A549 (cell line): Measurements from ENCODE around the gene TAF8. TPM values are rescaled to one million over a fixed set of nuclear protein-coding genes. Genes with fewer than 3 reads are reported as not detected.
A peak's percentile ranks its signal among the peaks of the same experiment; 100 is the strongest.

Experiments
- ATAC-seq, 2 experiments: fragments of 200-7000 bp in 1 of 2; fragments of >200 bp in 1 of 2; cut with Nextera tagmentation in 1 of 2; cut with Tn5 transposase in 1 of 2; 3 replicates each; pipeline versions ENCODE4 v1.8.0 to v1.9.1; 2018 to 2020; ENCODE audit warnings: mild to moderate bottlenecking in 1 of 2, moderate library complexity in 1 of 2
- CTCF ChIA-PET: fragments of 300-600 bp; sonication (Branson Sonifier 250); formaldehyde crosslinking; extraction: SDS; loops from one replicate; lab custom pipeline; 2021; ENCODE audit warnings: antibody characterized with exemption, inconsistent platforms; lab: Yijun Ruan, JAX
- POLR2A ChIA-PET: fragments of 350-600 bp; formaldehyde crosslinking; extraction: SDS; loops from one replicate; lab custom pipeline; 2021; ENCODE audit warnings: antibody characterized with exemption, inconsistent platforms; lab: Yijun Ruan, JAX
- DNase-seq, 2 experiments: peaks; one replicate each; pipeline versions ENCODE4 v3.0.0 to v3.0.0-alpha.2; 2011 to 2016; ENCODE audit warnings: low read depth in 1 of 2, low spot score in 1 of 2
- FAIRE-seq: peaks from 2 replicates; lab custom pipeline; 2011; peaks lifted over from hg19 to GRCh38; lab: Jason Lieb, UNC
- H3K27ac ChIP-seq, 2 experiments: fragments of >200 bp; sonication (Bioruptor Twin); formaldehyde crosslinking; 3 replicates each; pipeline ENCODE4 v1.5.1; 2016 to 2017
- H3K4me1 ChIP-seq: fragments of >200 bp; sonication (Bioruptor Twin); formaldehyde crosslinking; 3 replicates; pipeline ENCODE4 v1.6.1; 2016
- H3K4me2 ChIP-seq: fragments of >200 bp; sonication (Bioruptor Twin); formaldehyde crosslinking; 3 replicates; pipeline ENCODE4 v1.6.1; 2016
- H3K4me3 ChIP-seq: fragments of >200 bp; sonication (Bioruptor Twin); formaldehyde crosslinking; 3 replicates; pipeline ENCODE4 v1.5.1; 2016
- H3K9me3 ChIP-seq: fragments of >200 bp; sonication (Bioruptor Twin); formaldehyde crosslinking; 3 replicates; pipeline ENCODE4 v1.6.1; 2016
- CBX2 ChIP-seq: fragments of 200-600 bp; sonication (generic); IDR thresholded peaks from 2 replicates; pipeline ENCODE4 v1.6.1; 2016; ENCODE audit warnings: low read depth, mild to moderate bottlenecking, borderline replicate concordance
- CBX8 ChIP-seq: fragments of 200-600 bp; sonication (generic); IDR thresholded peaks from 2 replicates; pipeline ENCODE4 v1.6.1; 2016
- CHD4 ChIP-seq: fragments of 200-600 bp; sonication (generic); IDR thresholded peaks from 2 replicates; pipeline ENCODE4 v1.6.1; 2016; ENCODE audit warnings: antibody characterized with exemption, mild to moderate bottlenecking, borderline replicate concordance
- EHF ChIP-seq: fragments of 250-450 bp; sonication (Bioruptor Pico); IDR thresholded peaks from 2 replicates; pipeline ENCODE4 v1.5.0; 2020; ENCODE audit warnings: mild to moderate bottlenecking
- EHMT2 ChIP-seq: fragments of 200-600 bp; sonication (generic); IDR thresholded peaks from 2 replicates; pipeline ENCODE4 v1.6.1; 2016; ENCODE audit warnings: antibody characterized with exemption, low read depth, mild to moderate bottlenecking, moderate library complexity
- ELK1 ChIP-seq: fragments of 150-350 bp; IDR thresholded peaks from 2 replicates; pipeline ENCODE4 v1.6.1; 2014; ENCODE audit warnings: low read depth, mild to moderate bottlenecking, low read length
- FOSL2 ChIP-seq, 2 experiments: fragments of 450-650 bp in 1 of 2; fragments of >200 bp in 1 of 2; sonication (Bioruptor Twin) in 1 of 2; formaldehyde crosslinking; IDR thresholded peaks; 2 replicates each; pipeline versions ENCODE4 v1.5.0 to v1.6.1; 2016 to 2020; ENCODE audit warnings: mild to moderate bottlenecking in 1 of 2, moderate library complexity in 1 of 2
- GATA3 ChIP-seq: IDR thresholded peaks from 2 replicates; pipeline ENCODE4 v1.6.1; 2012; ENCODE audit warnings: borderline replicate concordance
- HES2 ChIP-seq: fragments of >200 bp; sonication (Bioruptor Twin); formaldehyde crosslinking; IDR thresholded peaks from 2 replicates; pipeline ENCODE4 v1.6.1; 2016
- HEYL ChIP-seq: fragments of 250-450 bp; sonication (Bioruptor Pico); IDR thresholded peaks from 2 replicates; pipeline ENCODE4 v1.8.0; 2021; ENCODE audit warnings: mild to moderate bottlenecking, moderate library complexity
- HMGXB4 ChIP-seq: fragments of 250-450 bp; sonication (Bioruptor Pico); IDR thresholded peaks from 2 replicates; pipeline ENCODE4 v1.5.0; 2021; ENCODE audit warnings: mild to moderate bottlenecking, moderate library complexity, borderline replicate concordance
- HOXB13 ChIP-seq: fragments of 250-450 bp; sonication (Bioruptor Pico); IDR thresholded peaks from 2 replicates; pipeline ENCODE4 v1.5.0; 2020; ENCODE audit warnings: low read depth, mild to moderate bottlenecking, moderate library complexity
- JUN ChIP-seq, 2 experiments: fragments of >200 bp; sonication (Bioruptor Twin); formaldehyde crosslinking; IDR thresholded peaks; 2 replicates in 1 of 2; 3 replicates in 1 of 2; pipeline ENCODE4 v1.6.1; 2016 to 2017
- JUNB ChIP-seq: fragments of >200 bp; sonication (Bioruptor Twin); formaldehyde crosslinking; IDR thresholded peaks from 2 replicates; pipeline ENCODE4 v1.6.1; 2016
- MAX ChIP-seq: IDR thresholded peaks from 2 replicates; pipeline ENCODE4 v1.6.1; 2012
- MAZ ChIP-seq: fragments of 150-350 bp; IDR thresholded peaks from 2 replicates; pipeline ENCODE4 v1.6.1; 2014; ENCODE audit warnings: antibody characterized with exemption, low read depth, low read length, borderline replicate concordance
- MYC ChIP-seq: IDR thresholded peaks from 2 replicates; pipeline ENCODE4 v1.6.1; 2012; ENCODE audit warnings: mild to moderate bottlenecking, inconsistent platforms, low read length, improper control_type of control experiment, borderline replicate concordance
- PHF8 ChIP-seq: fragments of 200-600 bp; sonication (generic); IDR thresholded peaks from 2 replicates; pipeline ENCODE4 v1.6.1; 2016; ENCODE audit warnings: low read depth, mild to moderate bottlenecking, antibody characterized with exemption, moderate library complexity, borderline replicate concordance
- POLR2AphosphoS2 ChIP-seq: conservative IDR thresholded peaks from 2 replicates; pipeline ENCODE4 v1.6.1; 2012; ENCODE audit warnings: low read length, improper control_type of control experiment, inconsistent platforms
- RCOR1 ChIP-seq: fragments of 150-350 bp; IDR thresholded peaks from 2 replicates; pipeline ENCODE4 v1.6.1; 2014; ENCODE audit warnings: antibody characterized with exemption, low read length, low read depth
- RFX5 ChIP-seq: fragments of 450-650 bp; IDR thresholded peaks from 2 replicates; pipeline ENCODE4 v1.7.1; 2014; ENCODE audit warnings: antibody characterized with exemption, mild to moderate bottlenecking, moderate library complexity
- RNF2 ChIP-seq: fragments of 200-600 bp; sonication (generic); IDR thresholded peaks from 2 replicates; pipeline ENCODE4 v1.6.1; 2016; ENCODE audit warnings: low read depth, mild to moderate bottlenecking, antibody characterized with exemption, moderate library complexity, borderline replicate concordance
- SMC3 ChIP-seq: fragments of >200 bp; sonication (Bioruptor Twin); formaldehyde crosslinking; IDR thresholded peaks from 3 replicates; pipeline ENCODE4 v1.6.1; 2018; ENCODE audit warnings: inconsistent platforms
- SREBF2 ChIP-seq: fragments of 450-650 bp; IDR thresholded peaks from 2 replicates; pipeline ENCODE4 v1.6.1; 2014; ENCODE audit warnings: mild to moderate bottlenecking, moderate library complexity
- ZFP36 ChIP-seq: fragments of 450-650 bp; IDR thresholded peaks from 2 replicates; pipeline ENCODE4 v1.6.1; 2014; ENCODE audit warnings: borderline replicate concordance; ENCODE audit not compliant: partially characterized antibody
- ZSCAN20 ChIP-seq: fragments of 250-450 bp; sonication (Bioruptor Pico); IDR thresholded peaks from 2 replicates; pipeline ENCODE4 v1.8.0; 2022; ENCODE audit warnings: mild to moderate bottlenecking, moderate library complexity
- WGBS: methylation state at CpG from one replicate; pipeline ENCODE4 v1.1.6; 2017; ENCODE audit errors: missing lambda C conversion rate; 5-methylcytosine and 5-hydroxymethylcytosine counted together
- polyA plus RNA-seq, 4 experiments: library from polyadenylated mRNA; depleted of rRNA in 3 of 4; stranded (reverse); fragments of >200 nt; fragmentation: RNase III in 1 of 4; extraction: RNeasy Plus Mini Kit Qiagen cat#74134 plus additional on column Dnase treatment in 1 of 4; gene quantifications; 2 replicates in 3 of 4; 3 replicates in 1 of 4; pipeline ENCODE4 v1.2.3, GENCODE V29; 2011 to 2017

The TAF8 gene
- polyA plus RNA-seq, 2 of the 4 experiments (the other 2 are of a cell fraction) = 14.0 to 18.7 TPM

- no peak for TF ChIP-seq MAX
- no peak for TF ChIP-seq FOSL2 (IDR thresholded peaks at IDR 0.05)
- TF ChIP-seq FOSL2 (CRISPR knock-in tag; IDR thresholded peaks at IDR 0.05) = no peak
- no peak for TF ChIP-seq GATA3
- TF ChIP-seq JUNB = no peak
- no peak for TF ChIP-seq HES2
These were observed 40.5 kb upstream of the TAF8 start (continued) for GRCh38 chr6:42009844-42010184.

- ChIA-PET CTCF (interaction anchor here (1.0 to 1.3 kb wide), 2 partner anchors 26 to 34 kb away, joined by 3 read pairs; no protein-coding TSS in a partner anchor), POLR2A (no interaction called here)
- 67% methylated on average over 11 of the region's 11 CpGs for WGBS
- peak in 1 of 2 experiments; percentile 49; a peak in 2 of 6 replicates for ATAC-seq
- Histone ChIP-seq H3K4me2 (peak overlapping the region; percentile 28; the same call in 2 of the 3 replicates), H3K27ac (peak overlapping the region in 1 of 2 experiments; percentile 63; a peak in 3 of 6 replicates), H3K4me1 (peaks cover 23% of the 10 kb centered on the region; the same call in 2 of the 3 replicates), H3K9me3 (no peaks in the 10 kb centered on the region), H3K4me3 (no peak overlapping the region)
- DNase-seq = no peak
- no peak for FAIRE-seq
- TF ChIP-seq JUN (IDR thresholded peaks at IDR 0.05) = no peak
- TF ChIP-seq HEYL = no peak
- no peak for TF ChIP-seq RCOR1
- TF ChIP-seq ZSCAN20 = no peak
- no peak for TF ChIP-seq PHF8
- TF ChIP-seq ELK1 = no peak
- no peak for TF ChIP-seq CBX8
- no peak for TF ChIP-seq FOSL2 (IDR thresholded peaks at IDR 0.05)
- no peak for TF ChIP-seq FOSL2 (CRISPR knock-in tag; IDR thresholded peaks at IDR 0.05)
- no peak for TF ChIP-seq GATA3
- no peak for TF ChIP-seq HOXB13 (CRISPR knock-in tag)
- TF ChIP-seq MYC = no peak
- TF ChIP-seq RNF2 = no peak
- TF ChIP-seq MAZ = no peak
These were observed 40.0 kb upstream of the TAF8 start for GRCh38 chr6:42010185-42010891.

- ATAC-seq = no peak
- TF ChIP-seq SMC3 = no peak
- TF ChIP-seq RNF2 = no peak
- TF ChIP-seq HMGXB4 = no peak
- TF ChIP-seq CHD4 = no peak
- no peak for TF ChIP-seq POLR2AphosphoS2
- no peak for TF ChIP-seq EHF (CRISPR knock-in tag)
- TF ChIP-seq RCOR1 = no peak
- TF ChIP-seq GATA3 = no peak
- no peak for TF ChIP-seq CBX2
- TF ChIP-seq HOXB13 (CRISPR knock-in tag) = no peak
- no peak for TF ChIP-seq EHMT2
- TF ChIP-seq SREBF2 = no peak
- no peak for TF ChIP-seq JUNB
- no peak for TF ChIP-seq ZFP36
- no peak for TF ChIP-seq RFX5
- H3K9me3 ChIP-seq = no peaks in the 10 kb centered on the region
- no peak for DNase-seq
- no peak for FAIRE-seq
- H3K27ac ChIP-seq = no peak overlapping the region; a peak in 1 of 6 replicates
- H3K4me2 ChIP-seq = no peak overlapping the region
- POLR2A ChIA-PET = no interaction called here
- H3K4me1 ChIP-seq = peaks cover 23% of the 10 kb centered on the region; the same call in 2 of the 3 replicates
- no peak overlapping the region for H3K4me3 ChIP-seq
- CTCF ChIA-PET = interaction anchor here (1.0 kb wide), 1 partner anchor 26 kb away, joined by 3 read pairs; no protein-coding TSS in a partner anchor
- WGBS = 94% methylated on average over 1 of the region's 1 CpG
These were observed 39.4 kb upstream of the TAF8 start for GRCh38 chr6:42010909-42011308.
